ENCODE measurements around the gene EFEMP1. TPM values are rescaled to one million over a fixed set of nuclear protein-coding genes. Genes with fewer than 3 reads are reported as not detected.

The EFEMP1 gene
- total and polyA plus RNA-seq, 11 donors: 11.3 to 201 (median 34.4) TPM

DNA sequence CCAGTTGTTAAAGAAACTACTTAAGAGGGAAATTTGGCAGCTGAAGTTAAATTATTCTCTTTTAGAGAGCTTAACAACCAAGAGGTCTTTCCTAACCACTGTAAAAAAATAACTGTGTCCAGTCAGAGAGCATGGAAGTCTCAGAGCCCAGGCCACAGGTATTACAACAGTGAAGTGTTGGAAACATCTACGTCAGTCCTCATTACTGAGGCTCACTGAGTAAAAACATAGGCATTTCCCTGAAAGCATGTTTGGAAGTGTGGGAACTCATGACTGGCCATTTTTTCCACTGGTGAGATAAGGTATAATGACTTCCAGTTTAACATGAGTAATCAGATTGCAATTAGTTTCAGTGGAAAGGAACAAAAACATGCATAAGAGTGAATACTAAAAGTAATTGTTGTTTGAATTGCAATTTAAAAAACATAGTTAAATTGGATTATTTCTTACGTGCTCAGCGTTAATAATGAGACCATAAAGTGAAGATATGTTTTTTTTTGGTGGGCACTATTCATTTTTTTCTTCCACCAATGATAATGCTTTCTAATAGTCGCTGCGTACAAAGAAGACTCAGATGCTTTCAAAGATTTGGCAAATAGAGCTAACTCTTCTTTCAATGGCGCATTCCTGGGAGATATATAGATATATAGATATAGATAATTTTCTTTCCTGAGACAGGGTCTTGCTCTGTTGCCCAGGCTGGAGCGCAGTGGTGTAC is 60.8 kb downstream of the EFEMP1 start:
- 81 to 84% (median 82%) methylated on average over 7 of the region's 7 CpGs for WGBS, 4 donors
- TF ChIP-seq, protein P1, sequence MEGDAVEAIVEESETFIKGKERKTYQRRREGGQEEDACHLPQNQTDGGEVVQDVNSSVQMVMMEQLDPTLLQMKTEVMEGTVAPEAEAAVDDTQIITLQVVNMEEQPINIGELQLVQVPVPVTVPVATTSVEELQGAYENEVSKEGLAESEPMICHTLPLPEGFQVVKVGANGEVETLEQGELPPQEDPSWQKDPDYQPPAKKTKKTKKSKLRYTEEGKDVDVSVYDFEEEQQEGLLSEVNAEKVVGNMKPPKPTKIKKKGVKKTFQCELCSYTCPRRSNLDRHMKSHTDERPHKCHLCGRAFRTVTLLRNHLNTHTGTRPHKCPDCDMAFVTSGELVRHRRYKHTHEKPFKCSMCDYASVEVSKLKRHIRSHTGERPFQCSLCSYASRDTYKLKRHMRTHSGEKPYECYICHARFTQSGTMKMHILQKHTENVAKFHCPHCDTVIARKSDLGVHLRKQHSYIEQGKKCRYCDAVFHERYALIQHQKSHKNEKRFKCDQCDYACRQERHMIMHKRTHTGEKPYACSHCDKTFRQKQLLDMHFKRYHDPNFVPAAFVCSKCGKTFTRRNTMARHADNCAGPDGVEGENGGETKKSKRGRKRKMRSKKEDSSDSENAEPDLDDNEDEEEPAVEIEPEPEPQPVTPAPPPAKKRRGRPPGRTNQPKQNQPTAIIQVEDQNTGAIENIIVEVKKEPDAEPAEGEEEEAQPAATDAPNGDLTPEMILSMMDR (IDR thresholded peaks at IDR 0.05): no peak
- TF ChIP-seq POLR2A (IDR thresholded peaks at IDR 0.05): no peak
- H3K36me3 ChIP-seq: peaks cover 0 to 6% (median 0%) of the 10 kb centered on the region in 9 donors

DNA sequence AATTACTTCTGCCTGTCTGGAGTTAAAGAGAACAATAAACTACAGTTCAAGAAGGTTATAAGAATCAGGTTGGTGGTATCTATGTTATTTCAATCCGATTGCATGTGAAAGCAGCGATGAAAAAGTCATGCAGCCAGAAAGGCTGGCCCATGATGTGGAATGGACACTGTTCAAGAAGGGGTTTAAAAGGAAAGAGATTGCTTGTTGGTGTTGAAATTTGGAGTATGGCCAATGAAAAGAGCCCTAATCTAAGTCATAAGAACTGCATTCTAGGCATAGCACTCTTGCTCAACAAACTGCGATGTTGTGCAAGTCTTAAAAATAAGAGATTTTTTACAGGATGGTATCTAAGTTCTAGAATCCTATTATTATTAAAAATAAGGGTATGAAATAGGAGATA is 61.3 kb downstream of the EFEMP1 start:
- Histone ChIP-seq H3K36me3 (peaks cover 0 to 4% (median 0%) of the 10 kb centered on the region in 9 donors), H3K9me3 (no peaks in the 10 kb centered on the region), H3K27ac (peak overlapping the region in 10 of 12 donors; percentile 4 to 76 (median 56)), H3K27me3 (no peaks in the 10 kb centered on the region), H3K4me1 (peaks cover 0 to 25% (median 0%) of the 10 kb centered on the region in 12 donors), H3K4me3 (no peak overlapping the region)
- intact Hi-C loops (cut with DNase I): no loop called here
- 44 to 64% (median 57%) methylated on average over 3 of the region's 3 CpGs for WGBS, 4 donors
- ATAC-seq (peak; percentile 37 to 89 (median 74)), DNase-seq (no peak)
- TF ChIP-seq, protein P1 (IDR thresholded peaks at IDR 0.05): no peak
- no peak for TF ChIP-seq POLR2A (IDR thresholded peaks at IDR 0.05)

More for the DNA sequence above, 60.8 kb downstream of the EFEMP1 start:
- DNase-seq (peak in 2 of 5 donors; percentile 27 to 35), ATAC-seq (peak; percentile 67 to 96 (median 94))
- intact Hi-C loops (cut with DNase I): no loop called here
- Histone ChIP-seq H3K4me1 (peaks cover 0 to 25% (median 0%) of the 10 kb centered on the region in 12 donors), H3K27ac (peak overlapping the region in 10 of 12 donors; percentile 4 to 76 (median 56)), H3K9me3 (no peaks in the 10 kb centered on the region), H3K4me3 (no peak overlapping the region), H3K27me3 (no peaks in the 10 kb centered on the region)

DNA sequence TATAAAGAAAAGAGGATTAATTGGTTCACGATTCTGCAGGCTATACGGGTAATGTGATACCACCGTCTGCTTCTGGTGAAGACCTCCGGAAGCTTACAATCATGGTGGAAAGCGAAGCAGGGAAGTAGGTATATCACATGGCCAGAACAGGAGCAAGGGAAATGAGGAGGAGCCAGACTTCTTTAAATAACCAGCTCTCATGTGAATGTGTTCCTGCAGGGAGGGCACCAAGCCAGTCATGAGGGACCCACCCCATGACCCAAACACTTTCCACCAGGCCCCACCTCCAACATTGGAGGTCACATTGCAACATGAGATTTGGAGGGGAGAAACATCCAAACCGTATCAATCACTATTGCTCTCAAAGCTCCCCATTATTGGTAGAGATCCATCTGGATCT is 61.8 kb downstream of the EFEMP1 start:
- DNase-seq: no peak
- no peak for TF ChIP-seq POLR2A (IDR thresholded peaks at IDR 0.05)
- TF ChIP-seq, protein P1 (IDR thresholded peaks at IDR 0.05): no peak

DNA sequence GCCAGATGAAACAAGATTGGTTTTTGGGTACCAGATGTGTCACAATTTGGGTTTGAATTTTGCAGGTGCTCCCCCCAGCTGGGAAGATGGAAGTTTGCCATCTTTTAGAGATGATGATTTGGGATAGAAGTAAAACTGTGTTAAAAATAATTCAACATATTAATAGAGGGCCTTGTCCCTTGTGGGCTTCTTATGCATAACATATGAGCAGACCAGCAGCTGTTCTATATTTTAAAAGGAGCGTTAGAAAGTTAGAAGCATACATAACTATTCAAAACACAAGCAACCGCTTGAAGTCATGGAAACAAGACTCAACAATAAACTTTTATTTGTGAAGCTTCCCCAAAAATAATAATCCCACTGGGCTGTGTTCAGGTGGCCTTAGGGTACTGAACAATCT is 62.8 kb downstream of the EFEMP1 start:
- H3K4me3 ChIP-seq: no peak overlapping the region
- peaks cover 0 to 28% (median 0%) of the 10 kb centered on the region in 12 donors for H3K4me1 ChIP-seq
- H3K9me3 ChIP-seq: no peaks in the 10 kb centered on the region
- intact Hi-C loops (cut with DNase I): no loop called here
- H3K27ac ChIP-seq: peak overlapping the region in 1 of 12 donors; percentile 76
- H3K36me3 ChIP-seq: no peaks in the 10 kb centered on the region
- DNase-seq (no peak), ATAC-seq (no peak)
- no peaks in the 10 kb centered on the region for H3K27me3 ChIP-seq
- TF ChIP-seq, protein P1 (IDR thresholded peaks at IDR 0.05): no peak
- no peak for TF ChIP-seq POLR2A (IDR thresholded peaks at IDR 0.05)
- 70 to 80% (median 75%) methylated on average over 2 of the region's 2 CpGs for WGBS, 4 donors

More for the DNA sequence above, 61.8 kb downstream of the EFEMP1 start:
- Histone ChIP-seq H3K4me1 (peaks cover 0 to 25% (median 0%) of the 10 kb centered on the region in 12 donors), H3K27me3 (no peaks in the 10 kb centered on the region), H3K27ac (peak overlapping the region in 9 of 12 donors; percentile 4 to 76 (median 53)), H3K9me3 (no peaks in the 10 kb centered on the region), H3K36me3 (peaks cover 0 to 2% (median 0%) of the 10 kb centered on the region in 9 donors), H3K4me3 (no peak overlapping the region)
- intact Hi-C loops (cut with DNase I): no loop called here
- peak in 1 of 4 donors; percentile 7 for ATAC-seq
- WGBS, 4 donors: 83 to 88% (median 85%) methylated on average over 6 of the region's 6 CpGs

Data from heart left ventricle (tissue), 16 donors.